NOMO-1 treated with DMSO at 0.1 percent for 48 hours (cell line): ENCODE results near the gene KCND3.

ENCODE experiments used
- DNase-seq: peaks from one replicate; lab custom pipeline; 2025; ENCODE audit not compliant: unreplicated experiment; lab: John Stamatoyannopoulos, UW

The KCND3 gene

GRCh38 chr1:111961016-111961415, 28.5 kb downstream of the KCND3 start:
- no peak for DNase-seq

- no peak for DNase-seq
Observed at GRCh38 chr1:111959436-111959835, 30.0 kb downstream of the KCND3 start.

GRCh38 chr1:111958851-111959250, 30.6 kb downstream of the KCND3 start:
- no peak for DNase-seq

- no peak for DNase-seq
Observed at GRCh38 chr1:111958075-111958474, 31.4 kb downstream of the KCND3 start.

GRCh38 chr1:111956155-111956771, 33.2 kb downstream of the KCND3 start:
- DNase-seq, result no peak

- no peak for DNase-seq
Observed at GRCh38 chr1:111955755-111956154, 33.7 kb downstream of the KCND3 start.

- DNase-seq, result no peak
Observed at GRCh38 chr1:111953797-111954196, 35.7 kb downstream of the KCND3 start.

GRCh38 chr1:111952125-111952657, 37.3 kb downstream of the KCND3 start:
- DNase-seq, result no peak

GRCh38 chr1:111948209-111949171, 41.0 kb downstream of the KCND3 start:
- no peak for DNase-seq

- DNase-seq, result no peak
Observed at GRCh38 chr1:111943846-111944749, 45.4 kb downstream of the KCND3 start.

GRCh38 chr1:111943066-111943465, 46.4 kb downstream of the KCND3 start:
- DNase-seq, result no peak

- DNase-seq, result no peak
Observed at GRCh38 chr1:111938536-111938935, 50.9 kb downstream of the KCND3 start.

- DNase-seq, result no peak
Observed at GRCh38 chr1:111938123-111938522, 51.3 kb downstream of the KCND3 start.

- no peak for DNase-seq
Observed at GRCh38 chr1:111937147-111937725, 52.2 kb downstream of the KCND3 start.

- DNase-seq, result no peak
Observed at GRCh38 chr1:111934106-111934852, 55.2 kb downstream of the KCND3 start.

- no peak for DNase-seq
Observed at GRCh38 chr1:111930356-111930755, 59.1 kb downstream of the KCND3 start.

GRCh38 chr1:111928531-111928930, 60.9 kb downstream of the KCND3 start:
- DNase-seq, result no peak

- no peak for DNase-seq
Observed at GRCh38 chr1:111927652-111928051, 61.8 kb downstream of the KCND3 start.

GRCh38 chr1:111924786-111925185, 64.7 kb downstream of the KCND3 start:
- DNase-seq, result no peak

GRCh38 chr1:111923766-111924165, 65.7 kb downstream of the KCND3 start:
- DNase-seq, result no peak
